Measurements from ENCODE around the gene GPC1. TPM values are rescaled to one million over a fixed set of nuclear protein-coding genes. Genes with fewer than 3 reads are reported as not detected.

Gene GPC1
- total RNA-seq, 6 experiments from 2014 or later, result 20.7 to 44.5 (median 27.8) TPM

GRCh38 chr2:240454106-240454901, 18.8 kb downstream of the GPC1 start:
- no peak overlapping the region for H3K4me3 ChIP-seq
- TF ChIP-seq POLR2A (IDR thresholded peaks at IDR 0.05), result no peak
- TF ChIP-seq CTCF (IDR thresholded peaks at IDR 0.05), result no peak
- H3K36me3 ChIP-seq, result no peaks in the 10 kb centered on the region
- 33% methylated on average over 15 of the region's 35 CpGs for WGBS (ENCODE audit: insufficient coverage, low coverage, low lambda C conversion rate, missing lambda C conversion rate)
- H3K9me3 ChIP-seq, result no peaks in the 10 kb centered on the region
- no peak for ATAC-seq
- H3K27ac ChIP-seq, result no peak overlapping the region
- peaks cover 0 to 4% (median 0%) of the 10 kb centered on the region in 4 donors for H3K4me1 ChIP-seq
- intact Hi-C loops (cut with DNase I), result no loop called here
- peak in 1 of 3 donors; percentile 50 for DNase-seq
- no peaks in the 10 kb centered on the region for H3K27me3 ChIP-seq

GRCh38 chr2:240455272-240455646, 19.8 kb downstream of the GPC1 start:
- no peak for ATAC-seq
- 36% methylated on average over 4 of the region's 7 CpGs for WGBS (ENCODE audit: insufficient coverage, low coverage, low lambda C conversion rate, missing lambda C conversion rate)
- Histone ChIP-seq H3K4me3 (no peak overlapping the region), H3K36me3 (no peaks in the 10 kb centered on the region), H3K9me3 (no peaks in the 10 kb centered on the region), H3K27ac (no peak overlapping the region), H3K4me1 (peaks cover 0 to 4% (median 0%) of the 10 kb centered on the region in 4 donors), H3K27me3 (no peaks in the 10 kb centered on the region)
- intact Hi-C loops (cut with DNase I), result no loop called here
- no peak for DNase-seq
- no peak for TF ChIP-seq POLR2A (IDR thresholded peaks at IDR 0.05)
- TF ChIP-seq CTCF (IDR thresholded peaks at IDR 0.05), result no peak

GRCh38 chr2:240455647-240456446, 20.4 kb downstream of the GPC1 start:
- H3K4me1 ChIP-seq, result peaks cover 0 to 4% (median 0%) of the 10 kb centered on the region in 4 donors
- H3K9me3 ChIP-seq, result no peaks in the 10 kb centered on the region
- WGBS (ENCODE audit: insufficient coverage, low coverage, low lambda C conversion rate, missing lambda C conversion rate), result 51% methylated on average over 3 of the region's 55 CpGs
- H3K27ac ChIP-seq, result no peak overlapping the region
- intact Hi-C loops (cut with DNase I), result no loop called here
- H3K4me3 ChIP-seq, result no peak overlapping the region
- no peaks in the 10 kb centered on the region for H3K36me3 ChIP-seq
- ATAC-seq (no peak), DNase-seq (peak in 1 of 3 donors; percentile 57)
- TF ChIP-seq CTCF (IDR thresholded peaks at IDR 0.05) (no peak), POLR2A (IDR thresholded peaks at IDR 0.05) (no peak)
- H3K27me3 ChIP-seq, result no peaks in the 10 kb centered on the region

- intact Hi-C loops (cut with DNase I), result no loop called here
- TF ChIP-seq POLR2A (IDR thresholded peaks at IDR 0.05) (no peak), CTCF (IDR thresholded peaks at IDR 0.05) (no peak)
- H3K4me1 ChIP-seq, result peaks cover 0 to 4% (median 0%) of the 10 kb centered on the region in 4 donors
- H3K36me3 ChIP-seq, result no peaks in the 10 kb centered on the region
- no peaks in the 10 kb centered on the region for H3K27me3 ChIP-seq
- ATAC-seq (no peak), DNase-seq (peak in 1 of 3 donors; percentile 46)
- H3K4me3 ChIP-seq, result no peak overlapping the region
- H3K9me3 ChIP-seq, result no peaks in the 10 kb centered on the region
- H3K27ac ChIP-seq, result no peak overlapping the region
- 66% methylated on average over 6 of the region's 17 CpGs for WGBS (ENCODE audit: insufficient coverage, low coverage, low lambda C conversion rate, missing lambda C conversion rate)
These were observed 21.2 kb downstream of the GPC1 start for GRCh38 chr2:240456447-240457222.

Measured in right lobe of liver (tissue), 6 donors.